Measurements from ENCODE around the gene DAB2IP.

The DAB2IP gene

DNA sequence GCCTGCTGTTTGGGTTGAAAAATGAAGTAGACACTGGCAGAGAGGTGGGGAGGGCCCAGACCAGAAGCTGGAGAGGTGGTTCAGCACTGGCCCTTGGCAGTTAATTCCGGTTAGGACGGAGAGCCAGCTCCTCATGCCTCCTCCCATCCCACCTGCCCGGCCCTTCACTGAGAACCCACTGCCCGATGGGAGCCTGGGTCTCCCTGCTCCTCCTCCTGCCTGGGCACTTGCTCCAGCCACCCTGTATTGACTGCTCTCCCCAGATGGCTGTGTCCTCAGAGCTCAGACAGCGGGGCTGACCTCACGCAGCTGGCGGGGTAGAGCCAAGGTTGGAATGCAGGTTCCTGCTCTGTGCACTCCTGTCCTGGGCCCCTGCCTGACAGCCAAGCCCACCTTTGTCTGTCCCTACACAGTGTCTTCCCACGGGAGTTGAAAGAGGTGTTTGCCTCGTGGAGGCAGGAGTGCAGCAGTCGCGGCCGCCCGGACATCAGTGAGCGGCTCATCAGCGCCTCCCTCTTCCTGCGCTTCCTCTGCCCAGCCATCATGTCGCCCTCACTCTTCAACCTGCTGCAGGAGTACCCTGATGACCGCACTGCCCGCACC, 114.7 kb downstream of the DAB2IP start:
- no peak for DNase-seq

DNA sequence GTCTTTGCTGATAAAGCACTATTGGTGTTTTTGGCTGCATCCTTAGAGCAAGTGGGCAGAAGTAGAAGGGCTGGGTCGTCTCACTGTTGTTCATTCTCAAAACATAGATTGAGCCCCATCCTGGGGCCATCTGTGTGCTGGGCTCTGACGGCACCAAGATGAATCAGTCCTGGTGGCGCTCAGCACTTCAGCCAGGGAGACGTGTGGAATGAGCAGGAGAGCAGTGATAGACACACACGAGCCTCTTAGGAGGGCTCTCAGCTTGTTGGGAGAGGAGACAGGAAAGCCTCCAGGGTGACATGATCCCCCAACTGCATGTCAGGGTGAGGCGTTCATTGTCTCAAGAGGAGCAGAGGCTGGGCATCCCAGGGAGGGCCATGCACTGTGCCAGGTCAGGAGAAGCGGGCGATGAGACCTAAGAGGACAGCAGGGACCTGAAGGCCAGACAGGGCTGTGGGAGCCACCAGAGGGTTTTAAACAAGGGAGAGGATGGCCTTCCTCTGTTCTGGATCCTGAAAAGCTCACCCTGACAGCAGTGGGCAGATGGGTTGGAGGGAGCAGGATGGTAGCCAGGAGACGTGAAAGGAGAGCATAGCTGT, 115.8 kb downstream of the DAB2IP start:
- no peak for DNase-seq

DNA sequence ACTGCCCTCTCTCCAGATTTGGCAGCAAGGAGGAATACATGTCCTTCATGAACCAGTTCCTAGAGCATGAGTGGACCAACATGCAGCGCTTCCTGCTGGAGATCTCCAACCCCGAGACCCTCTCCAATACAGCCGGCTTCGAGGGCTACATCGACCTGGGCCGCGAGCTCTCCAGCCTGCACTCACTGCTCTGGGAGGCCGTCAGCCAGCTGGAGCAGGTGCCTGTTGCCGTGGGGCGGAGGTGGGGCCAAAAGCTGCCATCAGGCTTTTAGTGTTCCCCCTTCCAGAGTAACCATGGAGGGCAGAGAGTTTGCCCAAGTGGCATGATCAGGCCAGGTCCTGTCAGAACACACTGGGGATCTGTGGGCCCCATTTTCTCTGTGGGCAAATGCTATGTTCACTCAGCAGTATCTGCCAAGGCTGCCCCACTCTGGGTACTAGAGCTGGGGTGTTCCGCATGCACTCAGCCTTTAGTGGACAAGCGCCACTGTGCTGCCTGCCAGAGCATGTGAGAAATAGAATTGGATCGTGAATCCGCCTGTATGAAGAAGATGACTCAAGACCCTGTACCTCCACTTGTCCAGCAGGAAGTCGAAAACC, 117.1 kb downstream of the DAB2IP start:
- no peak for DNase-seq

DNA sequence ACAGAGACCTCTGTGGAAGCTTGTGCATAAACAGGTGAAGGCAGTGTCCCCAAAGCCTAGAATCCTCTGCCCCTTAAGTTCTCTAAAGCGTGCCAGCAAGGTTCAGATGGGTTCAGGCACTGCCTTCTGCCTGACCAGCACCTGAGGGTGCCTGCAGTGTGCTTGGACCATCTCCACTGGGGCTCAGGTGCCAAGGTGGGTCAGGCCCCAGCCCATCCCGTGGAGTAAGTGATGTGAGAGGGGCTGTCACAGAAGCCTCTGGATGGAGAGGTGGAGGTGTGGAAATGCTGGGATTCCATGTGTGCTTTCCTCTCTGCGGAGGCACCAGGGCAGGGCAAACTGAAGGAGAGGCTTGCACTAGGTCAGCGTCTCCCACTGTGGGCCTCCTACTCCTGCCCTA, 118.5 kb downstream of the DAB2IP start:
- no peak for DNase-seq

DNA sequence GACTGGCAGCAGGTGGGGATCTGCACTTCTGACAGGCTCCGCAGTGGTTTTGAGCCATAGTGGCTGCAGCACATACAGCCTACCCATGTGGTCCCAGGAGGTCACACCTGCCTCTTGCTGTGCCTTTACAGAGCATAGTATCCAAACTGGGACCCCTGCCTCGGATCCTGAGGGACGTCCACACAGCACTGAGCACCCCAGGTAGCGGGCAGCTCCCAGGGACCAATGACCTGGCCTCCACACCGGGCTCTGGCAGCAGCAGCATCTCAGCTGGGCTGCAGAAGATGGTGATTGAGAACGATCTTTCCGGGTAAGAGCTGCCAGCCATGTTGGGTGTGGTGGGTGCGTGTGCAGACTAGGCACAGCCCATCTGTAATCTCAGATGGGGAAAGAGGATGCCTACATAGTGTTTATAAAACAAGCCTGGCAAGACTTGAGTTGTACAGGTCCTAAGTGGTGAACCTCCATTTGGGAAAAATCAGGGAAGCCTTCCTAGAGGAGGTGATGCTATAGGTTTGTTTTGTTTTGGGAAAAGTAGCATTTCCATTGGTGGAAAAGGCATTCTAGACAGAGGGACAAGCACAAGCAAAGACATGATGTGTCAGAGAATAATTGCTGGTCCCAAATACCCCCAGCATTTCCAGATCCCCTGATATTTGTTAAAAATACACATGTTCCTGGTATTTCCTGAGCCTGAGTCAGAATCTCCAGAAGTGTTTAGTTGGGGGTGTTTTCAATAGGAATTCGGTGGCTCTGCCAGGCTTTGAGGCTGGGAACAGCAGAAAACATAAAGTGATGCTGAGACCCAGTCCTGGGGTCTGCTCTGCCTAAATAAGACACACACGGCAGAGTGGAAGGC, 119.2 kb downstream of the DAB2IP start:
- DNase-seq: no peak

DNA sequence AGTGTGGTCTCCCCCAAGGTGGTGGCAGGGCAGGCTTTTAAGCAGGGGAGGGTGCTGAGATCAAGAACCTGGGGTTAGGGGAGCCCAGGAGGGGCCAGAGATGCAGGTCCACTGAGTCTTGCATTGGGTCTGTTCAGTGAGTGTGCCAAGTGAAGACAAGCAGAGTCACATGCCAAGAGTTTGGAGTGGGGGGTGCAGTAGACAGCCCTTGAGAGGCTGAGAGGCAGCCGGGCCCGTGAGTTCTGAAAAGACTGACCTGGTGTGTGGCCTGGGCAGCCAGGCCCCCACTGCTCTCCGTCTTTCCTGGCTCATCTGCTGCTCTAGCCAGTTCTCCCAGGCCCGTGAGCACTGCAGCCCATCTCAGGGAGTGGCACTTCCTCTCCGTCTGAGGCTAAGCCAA, 120.0 kb downstream of the DAB2IP start:
- no peak for DNase-seq

DNA sequence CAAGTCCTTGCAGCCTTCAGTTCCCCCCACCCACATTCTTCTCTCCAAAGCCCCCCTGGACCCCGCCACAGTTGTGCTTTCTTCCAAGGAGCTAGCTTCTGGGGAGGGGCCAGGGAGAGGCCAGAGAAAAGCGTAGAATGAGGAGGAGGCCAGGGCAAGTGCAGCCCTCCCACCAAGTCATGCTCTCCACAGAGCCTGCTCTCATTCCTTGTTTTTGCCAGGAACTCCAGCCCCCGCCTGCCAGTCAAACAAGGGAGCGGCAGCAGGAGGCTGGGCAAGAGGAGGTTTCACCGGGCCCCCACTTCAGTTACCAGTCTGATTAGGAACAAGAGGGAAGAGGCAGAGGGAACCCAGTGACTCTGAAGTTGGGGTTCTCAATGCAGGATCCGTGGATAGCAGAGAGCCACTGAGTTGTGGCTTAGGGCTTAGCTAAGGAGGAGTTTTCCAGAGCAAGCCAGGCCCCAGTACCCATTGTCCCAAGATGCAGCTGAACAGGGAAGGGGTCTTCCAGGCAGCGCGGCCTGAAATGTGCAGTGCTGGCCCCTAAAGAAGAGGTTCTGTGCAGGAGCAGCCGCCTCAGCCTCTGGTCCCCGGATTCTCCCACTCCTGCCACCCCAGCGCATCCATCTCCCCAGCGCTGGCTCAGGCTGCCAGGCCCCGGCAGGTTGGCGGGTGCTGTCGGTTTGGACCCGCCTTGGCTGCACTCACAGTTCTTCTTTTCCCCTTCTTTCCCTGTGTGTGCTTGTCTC, 120.6 kb downstream of the DAB2IP start:
- no peak for DNase-seq

DNA sequence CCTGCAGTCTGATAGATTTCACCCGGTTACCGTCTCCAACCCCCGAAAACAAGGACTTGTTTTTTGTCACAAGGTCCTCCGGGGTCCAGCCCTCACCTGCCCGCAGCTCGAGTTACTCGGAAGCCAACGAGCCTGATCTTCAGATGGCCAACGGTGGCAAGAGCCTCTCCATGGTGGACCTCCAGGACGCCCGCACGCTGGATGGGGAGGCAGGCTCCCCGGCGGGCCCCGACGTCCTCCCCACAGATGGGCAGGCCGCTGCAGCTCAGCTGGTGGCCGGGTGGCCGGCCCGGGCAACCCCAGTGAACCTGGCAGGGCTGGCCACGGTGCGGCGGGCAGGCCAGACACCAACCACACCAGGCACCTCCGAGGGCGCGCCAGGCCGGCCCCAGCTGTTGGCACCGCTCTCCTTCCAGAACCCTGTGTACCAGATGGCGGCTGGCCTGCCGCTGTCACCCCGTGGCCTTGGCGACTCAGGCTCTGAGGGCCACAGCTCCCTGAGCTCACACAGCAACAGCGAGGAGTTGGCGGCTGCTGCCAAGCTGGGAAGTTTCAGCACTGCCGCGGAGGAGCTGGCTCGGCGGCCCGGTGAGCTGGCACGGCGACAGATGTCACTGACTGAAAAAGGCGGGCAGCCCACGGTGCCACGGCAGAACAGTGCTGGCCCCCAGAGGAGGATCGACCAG, 121.3 kb downstream of the DAB2IP start:
- peak; percentile 12 for DNase-seq

DNA sequence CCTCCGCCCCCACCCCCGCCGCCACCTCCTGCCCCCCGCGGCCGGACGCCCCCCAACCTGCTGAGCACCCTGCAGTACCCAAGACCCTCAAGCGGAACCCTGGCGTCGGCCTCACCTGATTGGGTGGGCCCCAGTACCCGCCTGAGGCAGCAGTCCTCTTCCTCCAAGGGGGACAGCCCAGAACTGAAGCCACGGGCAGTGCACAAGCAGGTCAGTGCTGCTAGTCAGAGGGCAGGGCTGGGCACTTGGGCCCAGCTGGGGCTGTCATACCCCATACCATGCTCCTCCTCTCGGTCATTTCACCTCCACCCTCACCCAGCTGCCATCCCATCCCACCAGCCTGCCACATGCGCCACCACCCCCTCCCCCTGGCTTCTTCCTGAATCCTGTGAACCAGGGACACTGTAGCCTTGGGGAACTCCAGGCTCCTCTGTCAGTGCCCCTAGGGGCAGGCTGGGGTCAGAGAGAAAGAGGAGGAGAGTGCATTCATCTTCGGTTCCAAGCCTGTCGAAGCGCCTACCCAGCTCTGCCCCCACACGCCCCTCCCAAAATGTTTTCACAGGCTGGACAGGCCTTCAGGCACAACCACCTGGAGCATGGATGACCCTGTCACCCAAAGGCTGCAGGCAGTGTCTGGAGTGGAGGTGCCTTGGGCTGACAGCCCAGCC, 122.0 kb downstream of the DAB2IP start:
- no peak for DNase-seq

DNA sequence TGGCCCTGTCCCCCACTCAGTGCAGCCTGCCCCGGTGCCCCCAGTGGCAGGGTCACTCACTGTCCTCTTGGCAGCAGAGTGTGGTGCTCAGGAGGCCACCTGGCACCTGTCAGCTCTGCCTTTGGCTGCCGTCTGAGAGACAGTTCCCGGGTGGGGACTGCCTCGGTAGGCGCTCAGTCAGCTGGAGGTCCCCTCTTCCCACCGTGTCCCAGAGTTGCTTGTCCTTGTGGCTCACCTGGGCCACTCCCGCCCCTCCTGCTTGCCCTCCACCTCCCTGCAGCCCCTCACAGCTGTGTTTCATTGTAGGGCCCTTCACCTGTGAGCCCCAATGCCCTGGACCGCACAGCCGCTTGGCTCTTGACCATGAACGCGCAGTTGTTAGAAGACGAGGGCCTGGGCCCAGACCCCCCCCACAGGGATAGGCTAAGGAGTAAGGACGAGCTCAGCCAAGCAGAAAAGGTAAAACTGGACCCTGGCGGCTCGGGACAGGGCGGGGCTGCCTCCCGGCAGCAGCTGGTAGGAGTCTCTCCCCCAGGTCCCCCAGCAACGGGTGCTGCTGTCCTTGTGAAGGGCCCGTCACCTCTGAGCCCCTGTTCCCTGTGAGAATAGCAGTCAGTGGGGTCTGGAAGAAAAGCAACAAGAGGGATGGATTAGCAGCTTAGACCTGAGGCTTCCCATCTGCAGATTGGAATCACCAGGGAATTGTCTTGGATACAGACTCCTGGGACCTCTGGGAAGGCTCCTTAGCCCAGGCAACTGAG, 122.7 kb downstream of the DAB2IP start:
- DNase-seq: peak; percentile 39

DNA sequence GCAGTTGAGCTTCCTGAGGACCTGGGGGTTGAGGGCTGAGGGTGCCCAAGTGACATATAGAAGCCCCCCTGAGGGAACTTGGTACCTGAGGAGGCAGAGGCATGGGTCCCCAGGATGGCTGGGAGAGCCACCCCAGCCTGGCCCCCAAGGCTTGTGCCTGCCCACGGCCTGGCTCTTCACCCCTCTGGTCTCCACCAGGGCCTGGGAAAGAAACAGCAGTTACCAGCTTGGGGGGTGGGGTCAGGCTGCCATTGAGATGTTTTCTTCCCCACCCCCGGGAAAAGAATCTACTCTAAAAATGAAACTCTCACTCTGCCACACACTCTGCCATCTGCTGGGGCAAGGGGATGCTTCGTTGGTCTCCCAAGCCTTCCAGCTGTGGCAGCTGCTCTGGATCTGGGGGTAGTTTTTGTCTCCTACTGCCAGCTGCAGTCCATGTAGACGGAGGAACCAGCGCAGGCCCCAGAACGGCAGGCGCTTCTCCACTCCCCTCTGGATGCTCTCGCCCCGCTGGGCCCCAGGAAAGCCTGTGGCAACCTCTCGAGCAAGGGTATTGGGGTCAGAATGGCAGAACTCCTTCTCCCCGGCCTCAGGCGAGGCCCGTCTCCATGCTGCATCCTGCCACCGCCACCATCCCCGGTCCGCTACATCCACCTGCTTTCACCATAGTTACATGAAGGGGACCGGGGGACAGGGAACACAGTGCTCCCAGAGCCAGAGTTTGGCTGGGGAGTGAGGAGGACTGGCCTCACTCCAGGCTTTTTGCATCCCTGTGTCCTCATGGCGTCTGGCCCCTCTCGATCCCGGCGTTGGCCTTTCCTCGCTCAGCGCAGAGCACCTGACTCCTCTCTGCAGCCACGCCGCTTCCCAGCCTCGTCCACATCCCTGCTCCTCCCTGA, 123.5 kb downstream of the DAB2IP start:
- DNase-seq: peak; percentile 73

DNA sequence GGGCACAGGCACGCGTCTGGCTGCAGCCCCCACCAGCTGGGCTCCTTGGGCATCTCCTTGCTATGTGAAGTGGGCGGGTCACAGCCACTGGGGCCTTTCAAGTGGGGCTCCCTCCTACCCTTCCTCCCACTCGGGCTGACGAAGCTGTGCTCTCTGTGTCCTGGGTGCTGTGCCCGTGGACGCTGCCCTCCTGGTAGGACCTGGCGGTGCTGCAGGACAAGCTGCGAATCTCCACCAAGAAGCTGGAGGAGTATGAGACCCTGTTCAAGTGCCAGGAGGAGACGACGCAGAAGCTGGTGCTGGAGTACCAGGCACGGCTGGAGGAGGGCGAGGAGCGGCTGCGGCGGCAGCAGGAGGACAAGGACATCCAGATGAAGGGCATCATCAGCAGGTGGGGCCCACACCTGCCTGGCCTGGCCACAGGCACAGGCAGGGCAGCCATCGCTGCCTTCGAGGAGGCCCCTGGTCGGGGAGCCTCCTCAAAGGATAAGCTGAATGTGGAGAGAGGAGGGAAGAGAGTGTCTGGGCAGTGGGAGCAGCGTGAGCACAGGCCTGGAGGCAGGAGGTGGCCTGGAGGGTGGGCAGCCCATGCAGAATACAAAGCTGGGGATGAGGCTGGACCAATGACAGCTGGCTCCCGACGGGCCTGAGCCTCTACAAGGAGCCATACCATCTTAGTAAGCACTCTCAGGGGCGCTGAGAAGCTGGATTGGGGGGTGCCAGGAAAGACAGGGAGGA, 124.7 kb downstream of the DAB2IP start:
- DNase-seq: no peak

DNA sequence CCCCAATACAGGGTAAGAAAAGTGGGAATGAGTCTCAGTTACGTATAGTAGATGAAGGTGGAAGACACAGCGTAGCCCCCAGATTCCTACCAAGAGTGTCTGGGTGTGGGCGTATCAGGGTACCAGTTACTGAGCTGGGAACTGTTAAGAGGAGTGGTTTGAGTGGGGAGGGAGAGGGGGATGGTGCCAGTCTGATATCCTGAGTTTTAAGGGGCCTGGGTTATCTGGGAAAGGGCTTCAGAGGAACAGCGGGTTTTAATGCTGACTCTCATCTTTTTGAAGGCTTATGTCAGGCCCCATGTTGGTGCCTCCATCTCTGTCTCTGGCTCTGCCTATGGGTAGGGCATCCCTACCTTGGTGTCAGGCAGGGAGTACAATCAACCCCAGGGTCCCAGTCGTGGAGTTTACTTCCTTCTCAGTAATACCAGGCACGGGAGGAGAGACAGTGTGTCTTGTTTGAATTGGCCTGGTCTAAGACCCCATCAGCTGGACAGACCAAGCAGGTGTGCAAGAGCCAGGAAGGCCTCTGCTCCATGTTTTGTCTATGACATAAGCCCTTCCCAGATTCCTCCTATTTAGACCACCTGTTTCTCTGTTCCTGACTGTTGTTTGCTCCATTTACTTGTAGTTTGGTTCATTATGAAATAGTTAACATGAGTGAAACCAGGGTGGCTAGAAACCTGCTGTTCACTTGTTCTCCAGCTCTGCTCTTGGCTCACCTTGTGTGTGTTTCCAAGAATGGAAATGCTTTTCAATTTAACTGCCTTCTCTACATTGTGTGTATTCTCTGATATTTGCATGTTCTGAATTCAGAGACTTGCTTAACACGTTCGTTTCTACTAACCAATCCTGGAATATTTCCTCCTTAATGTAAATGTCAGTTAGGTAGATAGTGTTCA, 125.6 kb downstream of the DAB2IP start:
- no peak for DNase-seq

DNA sequence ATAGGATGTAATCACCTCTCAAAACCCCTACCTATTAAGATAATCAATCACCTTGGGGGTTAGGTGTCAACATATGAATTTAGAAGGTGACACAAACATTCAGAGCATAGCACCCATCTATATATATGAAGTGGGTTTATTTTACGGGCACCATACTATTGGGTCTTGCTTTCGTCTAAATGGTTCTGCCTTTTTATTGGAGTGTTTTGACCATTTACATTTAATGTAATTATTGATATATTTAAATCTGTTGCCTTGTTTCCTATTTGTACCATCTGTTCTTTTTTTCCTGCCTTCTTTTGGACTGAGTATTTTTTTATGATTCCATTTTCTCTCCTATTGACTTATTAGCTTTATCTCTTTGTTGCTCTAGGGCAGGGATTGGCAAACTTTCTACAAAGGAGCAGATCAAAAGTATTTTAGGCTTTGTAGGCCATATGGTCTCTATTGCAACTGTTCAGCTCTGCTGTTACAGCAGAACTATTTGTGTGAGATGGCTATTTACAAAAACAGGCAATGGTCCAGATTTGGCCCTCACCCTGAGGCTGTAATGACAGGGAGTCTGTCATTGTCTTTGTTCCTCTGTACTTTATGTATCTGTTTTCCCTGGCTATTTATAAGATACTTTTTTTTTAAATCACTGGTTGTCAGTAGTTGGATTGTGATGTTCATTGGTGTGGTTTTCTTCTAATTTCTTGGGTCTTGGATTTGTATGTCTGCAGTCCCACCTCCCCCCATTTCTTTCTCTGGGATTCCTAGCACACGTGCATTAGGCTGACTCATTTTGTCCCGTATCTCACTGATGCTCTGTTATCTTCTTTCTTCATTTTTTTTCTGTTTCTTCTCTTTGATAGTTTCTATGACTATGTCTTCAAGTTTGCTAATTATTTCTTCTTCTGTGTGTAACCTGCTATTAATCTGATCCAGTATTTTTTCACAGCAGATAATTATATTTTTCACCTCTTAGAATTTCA, 127.1 kb downstream of the DAB2IP start:
- DNase-seq: no peak

DNA sequence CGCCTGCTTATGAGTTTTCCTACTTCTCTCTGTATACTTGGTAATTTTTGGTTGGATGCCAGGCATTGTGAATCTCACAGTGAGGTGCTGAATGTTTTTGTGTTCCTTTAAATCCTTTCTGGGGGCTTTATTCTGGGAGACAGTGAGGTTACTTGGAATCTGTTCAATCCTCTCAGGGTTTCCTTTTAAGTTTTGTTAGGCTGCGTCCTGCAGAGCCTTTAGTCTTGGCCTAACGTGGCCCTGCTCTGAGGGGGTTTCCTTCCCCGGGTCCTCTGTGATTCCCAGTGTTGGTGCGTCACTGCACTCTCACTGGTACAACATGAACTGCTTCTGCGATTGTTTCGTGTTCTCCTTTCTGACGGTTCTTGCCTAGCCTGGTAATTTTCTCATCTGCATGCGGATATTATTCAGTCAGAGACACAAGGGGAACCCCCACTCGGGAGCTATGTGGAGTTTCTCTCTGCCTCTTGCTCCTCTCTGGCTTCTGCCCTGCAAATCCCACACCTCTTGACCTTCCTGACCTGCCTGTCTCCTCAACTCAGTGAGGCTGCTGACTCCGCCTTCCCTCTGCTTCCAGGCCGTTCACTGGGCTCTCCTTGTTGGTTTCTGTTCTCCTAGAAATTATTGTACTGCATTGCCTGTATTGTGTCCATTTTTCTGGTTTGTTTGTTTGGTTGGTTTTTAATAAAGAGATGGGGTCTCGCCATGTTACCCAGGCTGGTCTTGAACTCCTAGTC, 128.1 kb downstream of the DAB2IP start:
- DNase-seq: no peak
